Spleen (tissue), 11 donors: Measurements from ENCODE around the gene ZC3H6. TPM values are rescaled to one million over a fixed set of nuclear protein-coding genes. Genes with fewer than 3 reads are reported as not detected.

ENCODE experiments used
- DNase-seq: peaks from one replicate; pipeline ENCODE4 v3.0.0-alpha.2; 2020
- H3K27ac ChIP-seq, 8 donors: fragments of 200-600 bp; sonication (generic) in 7 of 8; 1 replicate in 4 of 8; 2 replicates in 4 of 8; pipeline versions ENCODE4 v1.5.0 to v1.8.0; 2016 to 2021; ENCODE audit warnings: inconsistent platforms in 4 of 8, mild to moderate bottlenecking in 4 of 8, moderate library complexity in 1 of 8
- H3K27me3 ChIP-seq, 7 donors: fragments of 200-600 bp; sonication (generic) in 6 of 7; replicated peaks in 1 of 7; 1 replicate in 4 of 7; 2 replicates in 3 of 7; pipeline versions ENCODE4 v1.5.0 to v1.8.0; 2016 to 2021; ENCODE audit warnings: inconsistent platforms in 3 of 7, mild to moderate bottlenecking in 1 of 7
- H3K36me3 ChIP-seq, 6 donors: fragments of 200-600 bp; sonication (generic) in 5 of 6; 1 replicate in 4 of 6; 2 replicates in 2 of 6; pipeline versions ENCODE4 v1.5.0 to v1.8.0; 2016 to 2021; ENCODE audit warnings: inconsistent platforms in 2 of 6
- H3K4me1 ChIP-seq, 6 donors: fragments of 200-600 bp; sonication (generic) in 5 of 6; 1 replicate in 3 of 6; 2 replicates in 3 of 6; pipeline versions ENCODE4 v1.5.0 to v1.8.0; 2016 to 2021; ENCODE audit warnings: inconsistent platforms in 3 of 6
- H3K4me3 ChIP-seq, 8 donors: fragments of 200-600 bp; sonication (generic) in 7 of 8; 1 replicate in 4 of 8; 2 replicates in 4 of 8; pipeline versions ENCODE4 v1.5.0 to v1.8.0; 2016 to 2021; ENCODE audit warnings: inconsistent platforms in 4 of 8, mild to moderate bottlenecking in 4 of 8, moderate library complexity in 2 of 8
- H3K9me3 ChIP-seq, 8 donors: fragments of 200-600 bp; sonication (generic) in 7 of 8; 1 replicate in 4 of 8; 2 replicates in 4 of 8; pipeline versions ENCODE4 v1.5.0 to v1.8.0; 2016 to 2021; ENCODE audit warnings: inconsistent platforms in 4 of 8
- CTCF ChIP-seq, 11 experiments: fragments of 200-600 bp in 7 of 11; fragments of 450-650 bp in 4 of 11; sonication (generic) in 4 of 11; IDR thresholded peaks in 8 of 11; conservative IDR thresholded peaks in 3 of 11; 1 replicate in 7 of 11; 2 replicates in 4 of 11; pipeline versions ENCODE4 v1.4.0 to v1.8.0; 2016 to 2021; ENCODE audit warnings: antibody characterized with exemption in 11 of 11, inconsistent platforms in 4 of 11, mild to moderate bottlenecking in 1 of 11
- POLR2A ChIP-seq, 3 donors: fragments of 450-650 bp; IDR thresholded peaks; one replicate each; pipeline ENCODE4 v1.5.1; 2017; ENCODE audit warnings: antibody characterized with exemption in 3 of 3, mild to moderate bottlenecking in 1 of 3
- POLR2AphosphoS5 ChIP-seq, 3 donors: sonication (generic); formaldehyde crosslinking; IDR thresholded peaks; one replicate each; pipeline ENCODE4 v1.5.1; 2017; ENCODE audit warnings: antibody characterized with exemption in 3 of 3
- WGBS, 5 donors: extraction: QIAGEN DNeasy Blood & Tissue Kit in 3 of 5; methylation state at CpG; one replicate each; pipeline versions ENCODE4 v1.1.5 to v1.1.7; 2013 to 2018; 5-methylcytosine and 5-hydroxymethylcytosine counted together
- intact Hi-C: fragments of 100-400 bp; cut with DNase I; formaldehyde crosslinking; loops from one replicate; pipeline ENCODE4 v1.15.0; 2023; ENCODE audit warnings: low total_unique reads
- polyA plus RNA-seq, 3 donors: library from polyadenylated mRNA; stranded (reverse); fragments of 200-250 nt; gene quantifications; one replicate each; pipeline ENCODE4 v1.2.1, GENCODE V29; 2013
- total RNA-seq, 7 donors: library from RNA; depleted of rRNA in 3 of 7; stranded (reverse); fragments of >200 nt in 3 of 7; fragmentation: NEBNext Ultra II Directional in 4 of 7; extraction: Animal tissue kit (Norgen Biotek cat#: 25700) in 4 of 7; gene quantifications; one replicate each; pipeline versions ENCODE4 v1.1.0 to v1.2.1, GENCODE V29; 2016 to 2021
- donor health status: healthy with polysubstance abuse.
- donor health status: DM: no; HTN: no; CAD: no; lungs with moderate emphysema.
- donor health status: DM: no; HTN: no; CAD: no.
- donor health status: Bipolar disorder and iron deficiency.
- donor health status: healthy.
- donor health status: DM: no; HTN: no; CAD: no.
- donor health status: DM: yes; HTN: yes; CAD: no.

The ZC3H6 gene
- total and polyA plus RNA-seq, 10 donors = 1.9 to 28.9 (median 14.7) TPM

- TF ChIP-seq POLR2A (IDR thresholded peaks at IDR 0.05) = no peak
- TF ChIP-seq CTCF (IDR thresholded peaks at IDR 0.05 in 8 of 11, conservative IDR thresholded peaks at IDR 0.05 in 3 of 11) = no peak
- TF ChIP-seq POLR2AphosphoS5 (IDR thresholded peaks at IDR 0.05) = no peak
- no peaks in the 10 kb centered on the region for H3K27me3 ChIP-seq
- no peak overlapping the region for H3K27ac ChIP-seq
- intact Hi-C loops = no loop called here
- DNase-seq = no peak
- no peaks in the 10 kb centered on the region for H3K9me3 ChIP-seq
- no peaks in the 10 kb centered on the region for H3K4me1 ChIP-seq
- no peak overlapping the region for H3K4me3 ChIP-seq
- peaks cover 0 to 47% (median 11%) of the 10 kb centered on the region in 6 donors for H3K36me3 ChIP-seq
These were observed 25.8 kb downstream of the ZC3H6 start for GRCh38 chr2:112301171-112301584.

DNA sequence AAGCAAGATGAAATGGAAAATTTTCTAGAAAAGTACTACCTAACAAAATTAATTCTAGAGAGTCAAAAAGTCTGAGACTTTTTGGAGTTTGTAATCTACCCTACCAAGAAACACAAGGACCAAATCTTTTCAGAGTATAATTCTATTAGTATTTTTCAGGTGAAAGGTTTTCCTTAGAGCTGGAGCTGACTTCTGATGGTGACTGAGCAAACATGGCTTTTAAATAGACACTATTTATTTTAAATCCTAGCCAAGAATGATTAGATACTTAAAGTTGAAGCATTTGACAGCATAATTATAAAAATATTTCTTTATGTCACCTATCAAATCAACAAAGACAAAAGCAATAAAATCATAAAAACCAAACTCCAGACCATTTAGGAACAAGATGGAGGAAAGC is 26.6 kb downstream of the ZC3H6 start:
- intact Hi-C loops = no loop called here
- Histone ChIP-seq H3K9me3 (no peaks in the 10 kb centered on the region), H3K36me3 (peaks cover 0 to 55% (median 11%) of the 10 kb centered on the region in 6 donors), H3K4me1 (no peaks in the 10 kb centered on the region), H3K4me3 (no peak overlapping the region), H3K27me3 (no peaks in the 10 kb centered on the region), H3K27ac (no peak overlapping the region)
- no peak for TF ChIP-seq POLR2AphosphoS5 (IDR thresholded peaks at IDR 0.05)
- TF ChIP-seq POLR2A (IDR thresholded peaks at IDR 0.05) = no peak
- TF ChIP-seq CTCF (IDR thresholded peaks at IDR 0.05 in 8 of 11, conservative IDR thresholded peaks at IDR 0.05 in 3 of 11) = no peak
- DNase-seq = no peak

DNA sequence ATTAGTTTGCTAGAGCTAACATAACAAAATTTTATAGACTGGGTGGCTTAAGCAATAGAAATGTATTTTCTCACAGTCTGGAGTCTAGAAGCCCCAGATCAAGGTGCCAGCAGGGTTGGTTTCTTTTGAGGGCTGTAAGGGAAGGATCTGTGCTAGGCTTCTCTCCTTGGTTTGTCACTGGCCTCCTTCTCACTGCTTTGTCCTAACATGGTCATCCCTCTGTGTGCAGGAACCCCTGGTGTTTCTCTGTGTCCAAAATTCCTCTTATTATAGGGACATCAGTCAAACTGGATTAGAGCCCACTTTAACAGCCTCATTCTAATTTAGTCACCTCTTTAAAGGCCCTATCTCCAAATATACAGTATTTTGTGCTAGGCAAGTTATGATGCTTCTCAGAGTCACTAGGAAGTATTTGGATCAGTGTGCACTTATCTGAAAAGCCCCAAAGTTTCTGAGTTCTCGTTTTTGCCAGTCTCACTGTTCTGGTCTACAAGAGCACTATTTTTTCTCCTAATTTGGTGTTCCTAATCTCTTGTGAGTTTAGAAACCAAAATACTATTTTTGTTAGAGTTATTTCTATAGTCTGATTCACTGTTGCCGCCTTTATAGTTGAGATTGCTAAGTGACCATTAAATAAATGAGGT is 29.0 kb downstream of the ZC3H6 start:
- Histone ChIP-seq H3K4me3 (no peak overlapping the region), H3K4me1 (no peaks in the 10 kb centered on the region), H3K9me3 (no peaks in the 10 kb centered on the region), H3K27me3 (no peaks in the 10 kb centered on the region), H3K27ac (no peak overlapping the region), H3K36me3 (peaks cover 0 to 74% (median 17%) of the 10 kb centered on the region in 6 donors)
- intact Hi-C loops = no loop called here
- 71 to 89% (median 85%) methylated on average over 2 of the region's 2 CpGs for WGBS, 5 donors
- TF ChIP-seq CTCF (IDR thresholded peaks at IDR 0.05 in 8 of 11, conservative IDR thresholded peaks at IDR 0.05 in 3 of 11) = no peak
- TF ChIP-seq POLR2AphosphoS5 (IDR thresholded peaks at IDR 0.05) = no peak
- no peak for DNase-seq

DNA sequence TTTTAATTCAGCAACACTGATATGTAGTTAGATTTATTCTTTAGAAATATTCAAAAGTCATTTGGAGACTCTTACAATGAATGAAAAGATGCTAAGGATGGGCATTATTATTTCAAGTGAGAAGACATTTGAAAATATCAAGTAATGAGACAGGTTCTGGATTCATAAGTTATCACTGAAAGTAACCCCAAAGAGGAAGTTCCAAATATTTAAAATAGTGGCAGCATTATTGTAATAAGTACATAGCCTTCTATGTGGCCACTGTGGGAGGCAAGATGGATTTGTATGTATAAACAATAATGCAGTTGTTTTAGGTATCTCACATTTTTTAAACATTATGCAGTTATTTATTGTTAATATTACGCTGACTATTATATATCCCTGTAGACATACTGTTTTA is 29.7 kb downstream of the ZC3H6 start:
- TF ChIP-seq CTCF (IDR thresholded peaks at IDR 0.05 in 8 of 11, conservative IDR thresholded peaks at IDR 0.05 in 3 of 11) = no peak
- TF ChIP-seq POLR2AphosphoS5 (IDR thresholded peaks at IDR 0.05) = no peak
- no peak for TF ChIP-seq POLR2A (IDR thresholded peaks at IDR 0.05)
- Histone ChIP-seq H3K4me1 (no peaks in the 10 kb centered on the region), H3K4me3 (no peak overlapping the region), H3K27ac (no peak overlapping the region), H3K36me3 (peaks cover 0 to 78% (median 20%) of the 10 kb centered on the region in 6 donors), H3K27me3 (no peaks in the 10 kb centered on the region), H3K9me3 (no peaks in the 10 kb centered on the region)
- WGBS, 5 donors = 94 to 100% (median 98%) methylated on average over 1 of the region's 1 CpG
- DNase-seq = no peak
- intact Hi-C loops = no loop called here
